ENCODE results near the gene TRAPPC6A. TPM values are rescaled to one million over a fixed set of nuclear protein-coding genes. Genes with fewer than 3 reads are reported as not detected.

The TRAPPC6A gene
- total and polyA plus RNA-seq, 9 of the 15 experiments (the other 6 are each of a cell fraction or from before 2014, with no cell fraction given) = 0.82 to 23.6 (median 11.6) TPM

DNA sequence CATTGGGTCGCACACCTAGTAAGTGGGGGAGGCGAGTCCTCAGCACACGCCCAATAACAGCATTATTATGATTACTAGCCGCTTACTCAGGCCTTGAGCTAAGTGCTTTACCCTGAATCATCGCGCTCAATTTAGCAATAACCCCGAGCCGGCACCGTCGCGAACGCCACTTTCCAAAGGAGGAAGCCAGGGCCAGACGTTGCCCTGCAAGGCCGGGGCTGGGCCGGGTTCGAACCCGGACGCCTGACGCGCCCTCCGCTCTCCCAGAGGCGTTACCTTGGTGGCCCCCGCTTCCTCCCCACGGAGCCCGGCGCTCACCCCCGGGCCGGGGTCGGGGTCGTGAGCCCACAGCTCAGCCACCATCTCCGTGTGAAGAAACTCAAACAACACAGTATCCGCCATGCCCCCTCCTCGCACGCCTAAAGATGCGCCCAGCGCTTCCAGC lies at the start of gene TRAPPC6A (continued):
- no peak for TF ChIP-seq ELK3 (CRISPR knock-in tag; IDR thresholded peaks at IDR 0.05)
- TF ChIP-seq ZBTB9 (CRISPR knock-in tag; IDR thresholded peaks at IDR 0.05) = no peak
- TF ChIP-seq TEAD4 (IDR thresholded peaks at IDR 0.05; ENCODE audit: low read length) = no peak; the same call in 1 of the 2 replicates
- TF ChIP-seq TEAD4 (CRISPR knock-in tag; IDR thresholded peaks at IDR 0.05; ENCODE audit: borderline replicate concordance) = no peak
- TF ChIP-seq XRCC5 (IDR thresholded peaks at IDR 0.05; ENCODE audit: low read depth, low read length) = no peak
- TF ChIP-seq MECOM (CRISPR knock-in tag; IDR thresholded peaks at IDR 0.05) = no peak
- no peak for TF ChIP-seq ZC3H4 (CRISPR knock-in tag; IDR thresholded peaks at IDR 0.05; ENCODE audit: borderline replicate concordance)
- TF ChIP-seq, protein P1, sequence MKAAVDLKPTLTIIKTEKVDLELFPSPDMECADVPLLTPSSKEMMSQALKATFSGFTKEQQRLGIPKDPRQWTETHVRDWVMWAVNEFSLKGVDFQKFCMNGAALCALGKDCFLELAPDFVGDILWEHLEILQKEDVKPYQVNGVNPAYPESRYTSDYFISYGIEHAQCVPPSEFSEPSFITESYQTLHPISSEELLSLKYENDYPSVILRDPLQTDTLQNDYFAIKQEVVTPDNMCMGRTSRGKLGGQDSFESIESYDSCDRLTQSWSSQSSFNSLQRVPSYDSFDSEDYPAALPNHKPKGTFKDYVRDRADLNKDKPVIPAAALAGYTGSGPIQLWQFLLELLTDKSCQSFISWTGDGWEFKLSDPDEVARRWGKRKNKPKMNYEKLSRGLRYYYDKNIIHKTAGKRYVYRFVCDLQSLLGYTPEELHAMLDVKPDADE (conservative IDR thresholded peaks at IDR 0.05; ENCODE audit: control insufficient read depth, low read depth, low read length) = 0 out of 2 replicates have a peak, but pooled peaks have one; percentile 21
- TF ChIP-seq E2F3 (CRISPR knock-in tag; IDR thresholded peaks at IDR 0.05) = no peak
- peak; percentile 67 for TF ChIP-seq POLR2A (conservative IDR thresholded peaks at IDR 0.05)
- TF ChIP-seq GABPA (tag; conservative IDR thresholded peaks at IDR 0.05; ENCODE audit: low read depth) = no peak
- TF ChIP-seq MLX (CRISPR knock-in tag; conservative IDR thresholded peaks at IDR 0.05) = no peak
- TF ChIP-seq, protein P2, sequence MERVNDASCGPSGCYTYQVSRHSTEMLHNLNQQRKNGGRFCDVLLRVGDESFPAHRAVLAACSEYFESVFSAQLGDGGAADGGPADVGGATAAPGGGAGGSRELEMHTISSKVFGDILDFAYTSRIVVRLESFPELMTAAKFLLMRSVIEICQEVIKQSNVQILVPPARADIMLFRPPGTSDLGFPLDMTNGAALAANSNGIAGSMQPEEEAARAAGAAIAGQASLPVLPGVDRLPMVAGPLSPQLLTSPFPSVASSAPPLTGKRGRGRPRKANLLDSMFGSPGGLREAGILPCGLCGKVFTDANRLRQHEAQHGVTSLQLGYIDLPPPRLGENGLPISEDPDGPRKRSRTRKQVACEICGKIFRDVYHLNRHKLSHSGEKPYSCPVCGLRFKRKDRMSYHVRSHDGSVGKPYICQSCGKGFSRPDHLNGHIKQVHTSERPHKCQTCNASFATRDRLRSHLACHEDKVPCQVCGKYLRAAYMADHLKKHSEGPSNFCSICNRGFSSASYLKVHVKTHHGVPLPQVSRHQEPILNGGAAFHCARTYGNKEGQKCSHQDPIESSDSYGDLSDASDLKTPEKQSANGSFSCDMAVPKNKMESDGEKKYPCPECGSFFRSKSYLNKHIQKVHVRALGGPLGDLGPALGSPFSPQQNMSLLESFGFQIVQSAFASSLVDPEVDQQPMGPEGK (CRISPR knock-in tag; IDR thresholded peaks at IDR 0.05; ENCODE audit: borderline replicate concordance) = no peak
- no peak; the same call in 1 of the 2 replicates for TF ChIP-seq PML (IDR thresholded peaks at IDR 0.05; ENCODE audit: low read length)
- TF ChIP-seq KDM4B (IDR thresholded peaks at IDR 0.05; ENCODE audit: borderline replicate concordance in 2 of 2, low read depth in 1 of 2) = no peak
- no peak for TF ChIP-seq RFX5 (IDR thresholded peaks at IDR 0.05; ENCODE audit: low read depth, low read length)

All from K562 (cell line).